CD4-positive, alpha-beta T cell (primary cell): Measurements from ENCODE around the gene NKAIN2. TPM values are rescaled to one million over a fixed set of nuclear protein-coding genes. Genes with fewer than 3 reads are reported as not detected.

Experiments used
- ATAC-seq: fragments of 200-7000 bp; cut with Tn5 transposase; one replicate; pipeline ENCODE4 v1.10.0; 2022; ENCODE audit warnings: mild to moderate bottlenecking; ENCODE audit not compliant: poor library complexity
- CTCF ChIA-PET: fragments of 350-600 bp; sonication (Branson Sonifier 250); formaldehyde crosslinking; loops from one replicate; lab custom pipeline; 2021; ENCODE audit warnings: antibody characterized with exemption, inconsistent platforms; lab: Charles Lee
- POLR2A ChIA-PET: fragments of 350-600 bp; sonication (Branson Sonifier 250); formaldehyde crosslinking; loops from one replicate; lab custom pipeline; 2021; ENCODE audit warnings: antibody characterized with exemption, inconsistent platforms; lab: Charles Lee
- DNase-seq, 14 experiments: peaks; one replicate each; pipeline ENCODE4 v3.0.0-alpha.2; 2013 to 2020; ENCODE audit warnings: mixed read lengths in 2 of 14
- H3K27ac ChIP-seq, 2 donors: one replicate each; pipeline versions ENCODE4 v1.5.1 to v1.7.0; 2013; ENCODE audit warnings: low read length in 2 of 2, low read depth in 1 of 2, mild to moderate bottlenecking in 1 of 2
- H3K27me3 ChIP-seq, 2 experiments: 1 replicate in 1 of 2; 2 replicates in 1 of 2; pipeline versions ENCODE4 v1.6.1 to v1.7.0; 2013; ENCODE audit warnings: low read length in 2 of 2, control low read depth in 1 of 2, mild to moderate bottlenecking in 1 of 2, moderate library complexity in 1 of 2; ENCODE audit not compliant: insufficient read depth in 2 of 2, control insufficient read depth in 1 of 2
- H3K36me3 ChIP-seq: one replicate; pipeline ENCODE4 v1.6.1; 2013; ENCODE audit warnings: low read length, control low read depth; ENCODE audit not compliant: insufficient read depth
- H3K4me1 ChIP-seq: one replicate; pipeline ENCODE4 v1.6.1; 2013; ENCODE audit warnings: low read length, control low read depth; ENCODE audit not compliant: insufficient read depth
- H3K4me3 ChIP-seq: one replicate; pipeline ENCODE4 v1.5.1; 2013; ENCODE audit warnings: mild to moderate bottlenecking, low read length, moderate library complexity
- H3K9me3 ChIP-seq, 2 experiments: 1 replicate in 1 of 2; 2 replicates in 1 of 2; pipeline versions ENCODE4 v1.6.1 to v1.7.0; 2013; ENCODE audit warnings: low read length in 2 of 2, mild to moderate bottlenecking in 2 of 2, control low read depth in 1 of 2, moderate library complexity in 1 of 2; ENCODE audit not compliant: control insufficient read depth in 1 of 2, insufficient read depth in 1 of 2
- H3K27ac Mint-ChIP-seq: one replicate; pipeline ENCODE4 v1.8.0; 2020; ENCODE audit warnings: mixed read lengths
- H3K27me3 Mint-ChIP-seq: one replicate; pipeline ENCODE4 v1.8.0; 2021; ENCODE audit warnings: mixed read lengths
- H3K36me3 Mint-ChIP-seq: one replicate; pipeline ENCODE4 v1.8.0; 2021; ENCODE audit warnings: low read depth, mixed read lengths
- H3K4me1 Mint-ChIP-seq: one replicate; pipeline ENCODE4 v1.8.0; 2021; ENCODE audit warnings: low read depth, mixed read lengths
- H3K4me3 Mint-ChIP-seq: one replicate; pipeline ENCODE4 v1.8.0; 2020; ENCODE audit warnings: mild to moderate bottlenecking, mixed read lengths
- H3K9me3 Mint-ChIP-seq: one replicate; pipeline ENCODE4 v1.8.0; 2020; ENCODE audit warnings: mixed read lengths
- CTCF ChIP-seq: fragments of 200-600 bp; IDR thresholded peaks from one replicate; pipeline ENCODE4 v1.8.0; 2022; ENCODE audit warnings: antibody characterized with exemption, mild to moderate bottlenecking
- intact Hi-C, 2 experiments: fragments of 100-400 bp; cut with DNase I in 1 of 2; cut with micrococcal nuclease in 1 of 2; formaldehyde crosslinking; loops; one replicate each; pipeline versions ENCODE4 v1.15.1 to v1.9.0; 2023 to 2025; cut with DNase I, micrococcal nuclease
- total RNA-seq, 174 experiments: library from RNA in 2 of 174; stranded (reverse) in 2 of 174; gene quantifications; one replicate each; pipeline ENCODE4 v1.2.3 and lab custom pipeline; 2021 to 2026

NKAIN2 gene
- total RNA-seq, 2 experiments from 2014 or later, result not detected

GRCh38 chr6:123788319-123788718 is 15.3 kb upstream of the NKAIN2 start:
- POLR2A ChIA-PET, result no interaction called here
- TF ChIP-seq CTCF, result no peak

DNA sequence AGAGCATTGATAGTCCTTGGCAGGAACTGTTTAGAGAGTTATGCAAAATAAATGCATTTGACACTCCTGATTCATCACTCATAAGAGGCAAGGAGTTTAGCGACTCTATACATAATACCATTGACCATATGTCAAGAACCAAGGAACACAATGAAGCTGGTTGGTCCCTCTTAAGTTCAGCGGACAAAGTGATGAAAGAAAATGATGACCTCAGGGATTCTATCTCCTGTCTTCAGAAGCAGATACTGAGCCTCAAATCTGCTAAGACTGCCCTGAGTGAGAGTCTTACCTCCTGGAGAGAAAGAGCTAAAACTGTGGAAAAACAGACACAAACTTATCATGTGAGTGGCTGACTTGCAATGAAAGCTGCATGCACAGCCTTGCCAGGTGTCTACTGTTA is 9.5 kb upstream of the NKAIN2 start:
- CTCF ChIA-PET, result no interaction called here

More at GRCh38 chr6:123788319-123788718, 15.3 kb upstream of the NKAIN2 start:
- no peak overlapping the region for H3K4me3 ChIP-seq
- Mint-ChIP-seq H3K36me3 (no peaks in the 10 kb centered on the region), H3K27me3 (peaks cover 8% of the 10 kb centered on the region), H3K9me3 (no peaks in the 10 kb centered on the region), H3K27ac (no peak overlapping the region), H3K4me3 (no peak overlapping the region), H3K4me1 (no peaks in the 10 kb centered on the region)
- no peak for DNase-seq
- H3K27ac ChIP-seq, result no peak overlapping the region
- CTCF ChIA-PET, result no interaction called here
- no peak for ATAC-seq
- intact Hi-C loops, result no loop called here
- H3K9me3 ChIP-seq, result no peaks in the 10 kb centered on the region
- no peaks in the 10 kb centered on the region for H3K27me3 ChIP-seq
- H3K36me3 ChIP-seq, result no peaks in the 10 kb centered on the region
- no peaks in the 10 kb centered on the region for H3K4me1 ChIP-seq

DNA sequence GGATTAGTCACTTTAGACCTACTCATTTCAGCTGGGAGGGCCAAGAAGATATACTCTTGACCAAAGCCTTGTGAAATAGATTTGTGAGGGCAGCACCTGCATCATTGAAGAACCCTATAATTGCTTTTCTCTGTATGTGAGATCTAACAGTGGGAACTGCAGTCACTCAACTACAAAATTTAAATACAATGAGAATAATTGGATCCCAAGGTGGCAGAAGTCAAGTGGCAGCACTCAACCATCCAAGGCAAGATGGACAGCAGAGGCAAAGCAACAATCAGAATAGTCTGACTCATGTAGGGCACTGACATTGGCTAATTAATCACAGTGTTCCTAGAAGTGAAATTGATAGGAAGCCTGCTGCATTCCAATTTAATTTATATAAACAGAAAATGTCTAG is 8.9 kb upstream of the NKAIN2 start:
- ChIA-PET CTCF (no interaction called here), POLR2A (no interaction called here)
- H3K27ac ChIP-seq, result no peak overlapping the region
- H3K36me3 ChIP-seq, result no peaks in the 10 kb centered on the region
- no peaks in the 10 kb centered on the region for H3K9me3 ChIP-seq
- H3K4me3 ChIP-seq, result no peak overlapping the region
- Mint-ChIP-seq H3K9me3 (peaks cover 2% of the 10 kb centered on the region), H3K36me3 (no peaks in the 10 kb centered on the region), H3K4me3 (no peak overlapping the region), H3K27me3 (peaks cover 14% of the 10 kb centered on the region), H3K4me1 (no peaks in the 10 kb centered on the region), H3K27ac (no peak overlapping the region)
- DNase-seq (no peak), ATAC-seq (no peak)
- intact Hi-C loops, result no loop called here
- no peaks in the 10 kb centered on the region for H3K27me3 ChIP-seq
- TF ChIP-seq CTCF, result no peak
- H3K4me1 ChIP-seq, result no peaks in the 10 kb centered on the region

More for the DNA sequence above, 9.5 kb upstream of the NKAIN2 start:
- H3K4me1 ChIP-seq, result no peaks in the 10 kb centered on the region
- Mint-ChIP-seq H3K27ac (no peak overlapping the region), H3K4me3 (no peak overlapping the region), H3K4me1 (no peaks in the 10 kb centered on the region), H3K27me3 (peaks cover 13% of the 10 kb centered on the region), H3K9me3 (peaks cover 2% of the 10 kb centered on the region), H3K36me3 (no peaks in the 10 kb centered on the region)
- H3K9me3 ChIP-seq, result no peaks in the 10 kb centered on the region
- intact Hi-C loops, result no loop called here
- H3K36me3 ChIP-seq, result no peaks in the 10 kb centered on the region
- DNase-seq (no peak), ATAC-seq (no peak)
- no peak overlapping the region for H3K27ac ChIP-seq
- H3K4me3 ChIP-seq, result no peak overlapping the region
- H3K27me3 ChIP-seq, result no peaks in the 10 kb centered on the region
- POLR2A ChIA-PET, result no interaction called here
- no peak for TF ChIP-seq CTCF
